GM12878 (cell line): ENCODE measurements around the gene ELOVL5. TPM values are rescaled to one million over a fixed set of nuclear protein-coding genes. Genes with fewer than 3 reads are reported as not detected.
A peak's percentile ranks its signal among the peaks of the same experiment; 100 is the strongest.

ENCODE experiments used
- BCL11A ChIP-seq: IDR thresholded peaks from 2 replicates; pipeline ENCODE4 v1.6.1; 2011; ENCODE audit warnings: low read depth, low read length
- BHLHE40 ChIP-seq, 2 experiments: fragments of 450-650 bp in 1 of 2; IDR thresholded peaks; 2 replicates each; pipeline ENCODE4 v1.6.1; 2011 to 2017; ENCODE audit warnings: low read depth in 2 of 2, borderline replicate concordance in 1 of 2, improper control_type of control experiment in 1 of 2, low read length in 1 of 2, mild to moderate bottlenecking in 1 of 2
- EED ChIP-seq: sonication (generic); IDR thresholded peaks from 2 replicates; pipeline ENCODE4 v1.6.1; 2016; ENCODE audit warnings: antibody characterized with exemption, low read depth
- EP300 ChIP-seq, 2 experiments: fragments of 150-350 bp in 1 of 2; IDR thresholded peaks; 2 replicates each; pipeline ENCODE4 v1.6.1; 2011 to 2012; ENCODE audit warnings: low read depth in 2 of 2, low read length in 2 of 2, borderline replicate concordance in 1 of 2, improper control_type of control experiment in 1 of 2, inconsistent platforms in 1 of 2; ENCODE audit not compliant: control insufficient read depth in 1 of 2
- IKZF1 ChIP-seq: fragments of 450-650 bp; conservative IDR thresholded peaks from 2 replicates; pipeline ENCODE4 v1.6.1; 2017; ENCODE audit warnings: antibody characterized with exemption, mild to moderate bottlenecking
- MXI1 ChIP-seq: fragments of 150-350 bp; IDR thresholded peaks from 2 replicates; pipeline ENCODE4 v1.6.1; 2011; ENCODE audit warnings: low read depth, mild to moderate bottlenecking, inconsistent platforms, low read length, improper control_type of control experiment
- NFIC ChIP-seq: IDR thresholded peaks from 2 replicates; pipeline ENCODE4 v1.6.1; 2012; ENCODE audit warnings: low read depth, mild to moderate bottlenecking, inconsistent platforms, low read length, moderate library complexity
- NR2F1 ChIP-seq: fragments of 450-650 bp; conservative IDR thresholded peaks from 2 replicates; pipeline ENCODE4 v1.6.1; 2017; ENCODE audit warnings: mild to moderate bottlenecking
- PAX5 ChIP-seq: IDR thresholded peaks from 2 replicates; pipeline ENCODE4 v1.6.1; 2011; ENCODE audit warnings: low read depth, low read length, borderline replicate concordance
- PAX8 ChIP-seq: fragments of 450-650 bp; IDR thresholded peaks from 2 replicates; pipeline ENCODE4 v1.6.1; 2017; ENCODE audit warnings: mild to moderate bottlenecking, moderate library complexity
- POU2F2 ChIP-seq: IDR thresholded peaks from 3 replicates; pipeline ENCODE4 v1.6.1; 2011; ENCODE audit warnings: low read depth, mild to moderate bottlenecking, low read length, borderline replicate concordance
- RAD51 ChIP-seq: fragments of 450-650 bp; IDR thresholded peaks from 2 replicates; pipeline ENCODE4 v1.6.1; 2016; ENCODE audit warnings: moderate library complexity, mild to moderate bottlenecking, inconsistent platforms
- RUNX3 ChIP-seq: IDR thresholded peaks from 2 replicates; pipeline ENCODE4 v1.6.1; 2012; ENCODE audit warnings: low read length, inconsistent platforms
- SREBF2 ChIP-seq: IDR thresholded peaks from 2 replicates; pipeline ENCODE4 v1.6.1; 2012; ENCODE audit warnings: mild to moderate bottlenecking, low read length
- TAF1 ChIP-seq: IDR thresholded peaks from 2 replicates; pipeline ENCODE4 v1.6.1; 2011; ENCODE audit warnings: mild to moderate bottlenecking, low read depth, low read length, borderline replicate concordance
- polyA plus RNA-seq, 11 experiments: library from polyadenylated mRNA; depleted of rRNA in 4 of 11; unstranded in 6 of 11; stranded (reverse) in 5 of 11; fragments of >200 nt; fragmentation: Nextera tagmentation in 4 of 11; fragmentation: Illumina TruSeq in 1 of 11; extraction: Ambion mirVana in 4 of 11; extraction: Trizol in 1 of 11; gene quantifications; 1 replicate in 1 of 11; 2 replicates in 10 of 11; pipeline versions ENCODE4 v1.2.1 to v1.2.3, GENCODE V29; 2011 to 2016; ENCODE audit warnings: inconsistent platforms in 2 of 11, missing spikeins in 2 of 11, low read depth in 1 of 11
- total RNA-seq, 4 experiments: library from RNA; depleted of rRNA in 3 of 4; stranded (reverse); fragments of >200 nt in 3 of 4; fragmentation: Illumina TruSeq in 1 of 4; extraction: Trizol in 1 of 4; gene quantifications; 2 replicates each; pipeline versions ENCODE4 v1.2.1 to v1.2.3, GENCODE V29; 2013 to 2021
- TF ChIP-seq, protein P1 (sequence below): IDR thresholded peaks from 2 replicates; pipeline ENCODE4 v1.6.1; 2012; ENCODE audit warnings: mild to moderate bottlenecking, low read depth, low read length
- TF ChIP-seq, protein P2 (sequence below): fragments of 150-350 bp; IDR thresholded peaks from 2 replicates; pipeline ENCODE4 v1.6.1; 2014; ENCODE audit warnings: mild to moderate bottlenecking, low read depth, low read length
- TF ChIP-seq, protein P3 (sequence below): fragments of 450-650 bp; IDR thresholded peaks from 2 replicates; pipeline ENCODE4 v1.6.1; 2017; ENCODE audit warnings: borderline replicate concordance
- TF ChIP-seq, protein P4 (sequence below): fragments of 450-650 bp; IDR thresholded peaks from 2 replicates; pipeline ENCODE4 v1.6.1; 2017; ENCODE audit warnings: mild to moderate bottlenecking, moderate library complexity

ELOVL5 gene
- total and polyA plus RNA-seq, 10 of the 15 experiments (the other 5 are each of a cell fraction or from before 2014, with no cell fraction given), result 156 to 241 (median 196) TPM

DNA sequence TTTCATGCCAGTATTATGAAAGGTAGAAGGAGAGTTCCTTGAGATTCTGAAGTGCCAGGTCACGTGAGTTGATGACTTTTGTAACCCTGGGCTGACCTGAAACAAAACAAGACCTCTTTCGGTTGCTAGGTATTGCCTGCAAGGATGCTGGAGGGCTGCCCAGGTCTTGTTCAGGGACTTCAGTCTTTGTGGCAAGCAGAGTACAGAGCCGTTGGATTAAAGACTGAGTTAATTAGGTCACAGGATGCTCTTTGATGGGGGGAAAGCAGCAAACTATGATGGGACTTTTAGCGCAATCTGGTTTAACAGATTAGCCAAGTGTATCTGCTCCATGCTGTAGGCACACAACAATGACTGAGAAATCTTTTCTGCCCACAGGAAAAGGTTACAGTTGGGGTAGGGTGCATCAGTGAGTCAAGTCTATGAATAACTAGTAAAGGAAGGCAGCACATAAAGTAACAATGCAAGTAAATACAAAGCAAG is 12.8 kb upstream of the ELOVL5 start (continued):
- TF ChIP-seq, protein P1, sequence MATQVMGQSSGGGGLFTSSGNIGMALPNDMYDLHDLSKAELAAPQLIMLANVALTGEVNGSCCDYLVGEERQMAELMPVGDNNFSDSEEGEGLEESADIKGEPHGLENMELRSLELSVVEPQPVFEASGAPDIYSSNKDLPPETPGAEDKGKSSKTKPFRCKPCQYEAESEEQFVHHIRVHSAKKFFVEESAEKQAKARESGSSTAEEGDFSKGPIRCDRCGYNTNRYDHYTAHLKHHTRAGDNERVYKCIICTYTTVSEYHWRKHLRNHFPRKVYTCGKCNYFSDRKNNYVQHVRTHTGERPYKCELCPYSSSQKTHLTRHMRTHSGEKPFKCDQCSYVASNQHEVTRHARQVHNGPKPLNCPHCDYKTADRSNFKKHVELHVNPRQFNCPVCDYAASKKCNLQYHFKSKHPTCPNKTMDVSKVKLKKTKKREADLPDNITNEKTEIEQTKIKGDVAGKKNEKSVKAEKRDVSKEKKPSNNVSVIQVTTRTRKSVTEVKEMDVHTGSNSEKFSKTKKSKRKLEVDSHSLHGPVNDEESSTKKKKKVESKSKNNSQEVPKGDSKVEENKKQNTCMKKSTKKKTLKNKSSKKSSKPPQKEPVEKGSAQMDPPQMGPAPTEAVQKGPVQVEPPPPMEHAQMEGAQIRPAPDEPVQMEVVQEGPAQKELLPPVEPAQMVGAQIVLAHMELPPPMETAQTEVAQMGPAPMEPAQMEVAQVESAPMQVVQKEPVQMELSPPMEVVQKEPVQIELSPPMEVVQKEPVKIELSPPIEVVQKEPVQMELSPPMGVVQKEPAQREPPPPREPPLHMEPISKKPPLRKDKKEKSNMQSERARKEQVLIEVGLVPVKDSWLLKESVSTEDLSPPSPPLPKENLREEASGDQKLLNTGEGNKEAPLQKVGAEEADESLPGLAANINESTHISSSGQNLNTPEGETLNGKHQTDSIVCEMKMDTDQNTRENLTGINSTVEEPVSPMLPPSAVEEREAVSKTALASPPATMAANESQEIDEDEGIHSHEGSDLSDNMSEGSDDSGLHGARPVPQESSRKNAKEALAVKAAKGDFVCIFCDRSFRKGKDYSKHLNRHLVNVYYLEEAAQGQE, result no peak
- TF ChIP-seq EP300 (IDR thresholded peaks at IDR 0.05; ENCODE audit: borderline replicate concordance in 1 of 2, control insufficient read depth in 1 of 2, low read depth in 2 of 2, low read length in 2 of 2) (peak in 1 of 2 experiments; percentile 67; a peak in 2 of 4 replicates), BHLHE40 (IDR thresholded peaks at IDR 0.05; ENCODE audit: borderline replicate concordance in 1 of 2, low read depth in 2 of 2, low read length in 1 of 2) (peak; percentile 73 to 91; a peak in 3 of 4 replicates), SREBF2 (no peak), MXI1 (0 out of 2 replicates have a peak, but pooled peaks have one; percentile 19), NFIC (no peak), POU2F2 (peak; percentile 14; the same call in 1 of the 3 replicates), PAX5 (no peak), EED (peak; percentile 13; the same call in 1 of the 2 replicates), RUNX3 (peak; percentile 22; the same call in 1 of the 2 replicates), NR2F1 (peak; percentile 75), IKZF1 (peak; percentile 62), RAD51 (peak; percentile 88), TAF1 (no peak), BCL11A (0 out of 2 replicates have a peak, but pooled peaks have one; percentile 16), PAX8 (no peak)
- TF ChIP-seq, protein P2, sequence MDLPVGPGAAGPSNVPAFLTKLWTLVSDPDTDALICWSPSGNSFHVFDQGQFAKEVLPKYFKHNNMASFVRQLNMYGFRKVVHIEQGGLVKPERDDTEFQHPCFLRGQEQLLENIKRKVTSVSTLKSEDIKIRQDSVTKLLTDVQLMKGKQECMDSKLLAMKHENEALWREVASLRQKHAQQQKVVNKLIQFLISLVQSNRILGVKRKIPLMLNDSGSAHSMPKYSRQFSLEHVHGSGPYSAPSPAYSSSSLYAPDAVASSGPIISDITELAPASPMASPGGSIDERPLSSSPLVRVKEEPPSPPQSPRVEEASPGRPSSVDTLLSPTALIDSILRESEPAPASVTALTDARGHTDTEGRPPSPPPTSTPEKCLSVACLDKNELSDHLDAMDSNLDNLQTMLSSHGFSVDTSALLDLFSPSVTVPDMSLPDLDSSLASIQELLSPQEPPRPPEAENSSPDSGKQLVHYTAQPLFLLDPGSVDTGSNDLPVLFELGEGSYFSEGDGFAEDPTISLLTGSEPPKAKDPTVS, result no peak
- TF ChIP-seq, protein P3, sequence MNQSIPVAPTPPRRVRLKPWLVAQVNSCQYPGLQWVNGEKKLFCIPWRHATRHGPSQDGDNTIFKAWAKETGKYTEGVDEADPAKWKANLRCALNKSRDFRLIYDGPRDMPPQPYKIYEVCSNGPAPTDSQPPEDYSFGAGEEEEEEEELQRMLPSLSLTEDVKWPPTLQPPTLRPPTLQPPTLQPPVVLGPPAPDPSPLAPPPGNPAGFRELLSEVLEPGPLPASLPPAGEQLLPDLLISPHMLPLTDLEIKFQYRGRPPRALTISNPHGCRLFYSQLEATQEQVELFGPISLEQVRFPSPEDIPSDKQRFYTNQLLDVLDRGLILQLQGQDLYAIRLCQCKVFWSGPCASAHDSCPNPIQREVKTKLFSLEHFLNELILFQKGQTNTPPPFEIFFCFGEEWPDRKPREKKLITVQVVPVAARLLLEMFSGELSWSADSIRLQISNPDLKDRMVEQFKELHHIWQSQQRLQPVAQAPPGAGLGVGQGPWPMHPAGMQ, result no peak
- TF ChIP-seq, protein P4, sequence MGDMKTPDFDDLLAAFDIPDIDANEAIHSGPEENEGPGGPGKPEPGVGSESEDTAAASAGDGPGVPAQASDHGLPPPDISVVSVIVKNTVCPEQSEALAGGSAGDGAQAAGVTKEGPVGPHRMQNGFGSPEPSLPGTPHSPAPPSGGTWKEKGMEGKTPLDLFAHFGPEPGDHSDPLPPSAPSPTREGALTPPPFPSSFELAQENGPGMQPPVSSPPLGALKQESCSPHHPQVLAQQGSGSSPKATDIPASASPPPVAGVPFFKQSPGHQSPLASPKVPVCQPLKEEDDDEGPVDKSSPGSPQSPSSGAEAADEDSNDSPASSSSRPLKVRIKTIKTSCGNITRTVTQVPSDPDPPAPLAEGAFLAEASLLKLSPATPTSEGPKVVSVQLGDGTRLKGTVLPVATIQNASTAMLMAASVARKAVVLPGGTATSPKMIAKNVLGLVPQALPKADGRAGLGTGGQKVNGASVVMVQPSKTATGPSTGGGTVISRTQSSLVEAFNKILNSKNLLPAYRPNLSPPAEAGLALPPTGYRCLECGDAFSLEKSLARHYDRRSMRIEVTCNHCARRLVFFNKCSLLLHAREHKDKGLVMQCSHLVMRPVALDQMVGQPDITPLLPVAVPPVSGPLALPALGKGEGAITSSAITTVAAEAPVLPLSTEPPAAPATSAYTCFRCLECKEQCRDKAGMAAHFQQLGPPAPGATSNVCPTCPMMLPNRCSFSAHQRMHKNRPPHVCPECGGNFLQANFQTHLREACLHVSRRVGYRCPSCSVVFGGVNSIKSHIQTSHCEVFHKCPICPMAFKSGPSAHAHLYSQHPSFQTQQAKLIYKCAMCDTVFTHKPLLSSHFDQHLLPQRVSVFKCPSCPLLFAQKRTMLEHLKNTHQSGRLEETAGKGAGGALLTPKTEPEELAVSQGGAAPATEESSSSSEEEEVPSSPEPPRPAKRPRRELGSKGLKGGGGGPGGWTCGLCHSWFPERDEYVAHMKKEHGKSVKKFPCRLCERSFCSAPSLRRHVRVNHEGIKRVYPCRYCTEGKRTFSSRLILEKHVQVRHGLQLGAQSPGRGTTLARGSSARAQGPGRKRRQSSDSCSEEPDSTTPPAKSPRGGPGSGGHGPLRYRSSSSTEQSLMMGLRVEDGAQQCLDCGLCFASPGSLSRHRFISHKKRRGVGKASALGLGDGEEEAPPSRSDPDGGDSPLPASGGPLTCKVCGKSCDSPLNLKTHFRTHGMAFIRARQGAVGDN, result peak; percentile 29; the same call in 1 of the 2 replicates
